ENCODE data around the gene RERE. TPM values are rescaled to one million over a fixed set of nuclear protein-coding genes. Genes with fewer than 3 reads are reported as not detected.

RERE gene
- total RNA-seq, 1 donor from 2014 or later = 134 TPM

DNA sequence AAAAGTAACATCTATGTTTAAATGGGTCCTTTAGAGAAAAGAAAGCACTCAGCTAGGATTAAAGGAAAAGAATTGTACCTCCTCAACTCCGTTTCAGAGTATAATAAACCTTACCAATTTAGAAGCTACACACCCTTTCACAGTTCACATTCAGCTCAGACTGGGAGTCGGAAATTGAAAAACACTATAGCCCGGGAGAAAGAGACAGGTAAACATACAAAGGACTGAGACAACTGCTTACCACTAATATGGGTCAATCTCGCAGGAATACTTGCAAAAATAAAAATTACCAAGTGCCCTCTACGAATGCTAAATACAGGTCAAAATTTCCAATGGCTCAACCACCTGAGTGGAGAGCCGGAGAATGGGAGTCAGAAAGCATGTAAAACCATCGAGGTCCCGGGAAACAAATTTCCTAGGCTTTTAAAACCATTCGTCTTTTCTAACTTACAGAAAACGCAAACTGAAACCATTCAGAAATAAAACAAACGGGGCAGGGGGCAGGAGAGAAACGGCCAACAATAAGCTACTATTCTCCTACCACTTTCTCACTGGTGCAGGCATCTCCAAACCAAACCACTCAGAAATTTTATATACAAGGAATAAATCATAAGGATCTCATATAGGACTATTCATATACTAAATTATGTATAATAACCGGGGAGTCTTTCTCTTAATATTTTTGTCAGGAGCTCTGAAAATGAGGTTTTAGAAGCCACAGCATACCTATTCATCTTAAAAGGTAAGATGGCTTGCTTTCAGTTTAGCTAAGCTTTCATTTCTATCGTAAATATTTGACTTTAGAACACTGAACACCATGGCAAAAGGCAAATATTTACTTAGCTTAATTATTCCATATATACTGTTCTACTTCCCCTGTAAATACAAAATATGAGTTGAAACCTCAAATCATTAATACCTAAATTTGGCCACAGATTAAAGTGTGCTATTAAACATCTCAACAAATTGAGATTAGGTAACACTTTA is 136.5 kb downstream of the RERE start:
- no peak for DNase-seq (ENCODE audit: low spot score)
- intact Hi-C loops (cut with DNase I) = no loop called here
- ATAC-seq = no peak

DNA sequence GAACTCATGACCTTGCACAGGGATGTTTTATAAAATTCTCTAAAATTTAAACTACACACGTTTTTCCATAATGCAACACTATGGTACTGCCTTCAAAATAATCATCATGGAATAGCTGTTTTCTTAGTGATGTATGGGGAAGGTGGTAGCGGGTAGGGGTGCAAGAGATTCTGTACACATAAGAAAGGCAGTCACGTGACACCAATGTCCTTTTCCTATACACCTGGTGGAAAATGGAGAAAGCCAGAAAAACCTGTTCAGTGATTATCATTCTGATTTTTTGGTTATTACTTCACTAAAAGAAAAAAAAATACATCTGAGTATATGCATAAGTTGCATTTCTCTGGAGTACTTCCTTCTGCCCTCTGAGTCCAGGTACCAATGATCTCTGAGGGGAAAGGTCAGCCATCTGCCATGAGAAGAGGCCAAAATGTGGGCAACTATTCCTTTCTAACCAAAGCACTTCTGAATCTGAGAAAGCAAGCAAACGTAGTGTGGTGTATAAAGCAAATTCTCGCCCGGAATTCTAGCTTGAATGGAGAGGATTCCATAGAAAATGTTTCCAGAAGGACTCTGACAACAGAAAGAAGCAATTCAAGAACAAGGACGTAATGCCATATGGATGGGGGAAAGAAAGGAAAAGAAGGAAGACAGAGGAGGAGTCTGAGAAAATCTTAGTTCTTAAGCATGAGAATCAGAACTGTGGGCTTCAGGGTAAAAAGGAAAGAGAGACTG is 137.3 kb downstream of the RERE start:
- ATAC-seq (no peak), DNase-seq (ENCODE audit: low spot score) (no peak)
- intact Hi-C loops (cut with DNase I) = no loop called here

DNA sequence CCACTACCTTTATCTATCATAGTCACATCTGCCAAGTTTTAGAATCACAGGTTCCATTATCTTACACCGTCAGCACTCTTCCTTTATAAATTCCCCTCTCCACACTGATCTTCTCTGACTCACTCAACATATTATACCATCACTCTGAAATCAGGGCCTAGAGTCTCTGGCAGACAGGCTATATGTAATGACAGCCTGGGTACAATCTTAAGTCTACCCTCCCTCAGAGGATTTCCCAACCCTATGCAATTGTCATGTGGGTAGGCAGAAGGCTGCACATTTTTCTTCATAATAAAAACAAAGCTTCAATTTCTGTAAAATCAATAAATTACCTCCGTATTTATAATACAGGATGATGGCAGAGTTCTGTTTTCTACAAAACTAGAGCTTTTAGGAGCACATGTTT is 138.0 kb downstream of the RERE start:
- intact Hi-C loops (cut with DNase I) = no loop called here
- ATAC-seq (no peak), DNase-seq (ENCODE audit: low spot score) (no peak)

DNA sequence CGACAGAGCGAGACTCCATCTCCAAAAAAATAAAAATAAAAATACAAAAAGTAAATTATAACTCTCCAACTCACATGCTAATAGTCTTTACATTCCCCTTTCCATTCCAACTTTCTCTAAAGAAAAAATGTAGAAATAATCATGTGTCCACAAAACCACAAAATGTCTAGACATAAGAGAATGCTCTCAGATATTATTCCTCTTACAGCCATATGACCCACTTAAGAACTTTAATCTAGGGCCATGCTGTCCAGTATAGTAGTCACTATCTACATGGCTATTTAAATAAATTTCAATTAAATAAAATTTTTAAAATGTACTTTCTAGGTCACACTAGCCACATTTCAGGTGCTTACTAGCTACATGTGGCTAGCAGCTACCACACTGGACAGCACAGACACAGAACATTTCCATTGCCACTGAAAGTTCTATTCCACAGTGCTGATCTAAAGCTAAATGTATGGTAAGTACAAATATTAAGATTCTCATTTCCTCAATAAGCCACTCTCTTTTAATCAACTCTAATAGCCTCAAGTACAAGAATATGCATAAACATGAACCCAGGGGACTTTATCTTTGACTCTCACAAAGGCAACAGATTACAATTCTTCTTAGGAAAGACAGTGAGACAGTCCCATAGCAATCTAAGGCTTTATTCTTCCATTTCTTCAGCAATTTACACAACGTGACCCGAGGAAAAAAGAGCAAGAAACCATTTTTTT is 138.6 kb downstream of the RERE start:
- DNase-seq (ENCODE audit: low spot score) (no peak), ATAC-seq (no peak)
- intact Hi-C loops (cut with DNase I) = no loop called here

DNA sequence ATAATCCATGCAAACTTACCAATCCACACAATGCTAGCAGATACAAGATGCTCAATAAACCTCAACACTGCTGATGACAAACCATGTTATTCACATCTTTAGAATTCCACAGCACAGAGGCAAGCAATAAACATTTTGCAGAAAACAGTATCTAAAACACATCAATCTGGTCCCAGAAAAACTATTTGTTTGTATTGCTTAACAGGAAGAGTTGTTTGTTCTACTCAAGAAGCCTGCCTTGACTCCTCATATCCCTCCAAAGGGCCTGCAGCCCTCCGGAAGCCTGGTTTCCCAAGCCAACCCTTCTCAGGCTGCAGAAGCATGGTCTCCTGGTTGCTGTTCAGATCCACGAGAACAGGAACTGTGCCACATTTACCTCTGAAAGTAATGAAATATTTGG is 139.7 kb downstream of the RERE start:
- no peak for ATAC-seq
- intact Hi-C loops (cut with DNase I) = no loop called here
- no peak for DNase-seq (ENCODE audit: low spot score)

DNA sequence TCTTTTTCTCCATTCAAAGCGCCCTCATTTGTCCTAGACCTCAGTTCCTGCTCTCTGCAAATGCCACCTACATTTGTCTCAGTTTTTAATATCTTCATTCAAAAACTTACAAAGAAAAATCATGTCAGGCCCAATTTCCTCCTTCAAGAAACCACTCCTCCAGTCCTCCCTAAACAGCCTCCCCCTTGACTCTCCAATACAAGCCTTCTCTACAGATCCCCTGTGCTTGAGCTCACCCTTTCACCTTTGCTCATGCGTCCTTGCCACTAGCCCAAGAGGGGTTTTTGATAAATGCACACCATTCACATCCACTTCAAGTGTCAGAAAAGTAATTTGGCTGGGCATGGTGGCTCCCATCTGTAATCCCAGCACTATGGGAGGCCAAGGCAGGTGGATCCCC is 140.6 kb downstream of the RERE start:
- DNase-seq (ENCODE audit: low spot score) (no peak), ATAC-seq (no peak)
- intact Hi-C loops (cut with DNase I) = no loop called here

DNA sequence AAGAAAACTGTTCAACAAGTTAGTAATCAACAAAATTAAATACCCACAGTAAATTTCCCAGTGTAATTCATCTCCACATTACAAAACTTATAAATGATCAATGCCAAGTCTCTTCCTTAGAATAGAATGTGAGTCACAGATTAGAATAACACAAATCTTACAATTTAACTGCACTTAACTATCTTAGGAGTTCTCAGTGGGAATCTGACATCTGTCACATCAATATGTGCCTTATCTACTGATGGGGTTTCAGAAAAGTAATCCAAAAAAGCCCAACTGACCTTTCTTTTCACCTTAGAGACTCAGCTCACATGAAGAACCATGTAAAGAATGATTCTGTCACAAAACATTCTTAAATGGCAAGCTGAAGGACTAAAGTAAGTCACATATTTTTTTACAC is 141.4 kb downstream of the RERE start:
- ATAC-seq (no peak), DNase-seq (ENCODE audit: low spot score) (no peak)
- intact Hi-C loops (cut with DNase I) = no loop called here

DNA sequence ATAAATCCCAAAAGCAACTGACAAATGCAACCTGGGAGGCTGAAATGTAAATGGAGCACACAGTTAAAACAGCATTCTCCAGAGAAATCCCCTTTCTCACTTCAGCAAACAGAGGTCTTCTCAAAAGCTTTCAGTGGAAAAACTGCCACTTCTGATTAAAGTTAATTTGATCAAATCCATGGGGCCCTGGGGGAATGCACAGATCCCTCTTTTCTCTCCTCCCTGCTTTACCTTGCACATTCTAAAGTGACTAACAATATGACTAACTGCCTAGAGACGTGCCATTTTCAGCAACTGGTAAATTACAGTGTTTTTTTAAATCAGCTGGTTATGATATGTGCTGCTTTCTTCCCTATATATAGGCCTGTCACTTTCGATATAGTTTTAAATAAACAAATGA is 142.5 kb downstream of the RERE start:
- intact Hi-C loops (cut with DNase I) = no loop called here
- no peak for ATAC-seq
- DNase-seq (ENCODE audit: low spot score) = no peak

DNA sequence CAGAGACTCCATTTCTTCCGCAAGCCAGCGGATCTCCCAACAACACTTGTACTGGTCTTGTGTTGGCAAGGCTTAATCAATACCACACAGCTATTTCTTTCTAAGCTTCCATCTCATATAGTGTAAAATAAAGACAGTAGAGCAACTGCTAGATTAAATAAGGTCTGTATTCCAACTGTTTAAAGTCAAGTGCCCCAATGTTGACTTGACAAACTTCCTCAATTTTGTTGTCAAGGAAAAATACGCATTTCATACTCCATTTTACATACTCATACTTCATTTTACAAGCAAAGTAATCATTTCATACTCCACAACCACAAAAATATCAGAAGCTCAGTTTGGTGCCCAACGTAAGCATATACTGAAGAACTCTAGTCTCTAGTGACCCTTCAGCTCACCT is 143.0 kb downstream of the RERE start:
- intact Hi-C loops (cut with DNase I) = no loop called here
- DNase-seq (ENCODE audit: low spot score) = no peak
- ATAC-seq = no peak

DNA sequence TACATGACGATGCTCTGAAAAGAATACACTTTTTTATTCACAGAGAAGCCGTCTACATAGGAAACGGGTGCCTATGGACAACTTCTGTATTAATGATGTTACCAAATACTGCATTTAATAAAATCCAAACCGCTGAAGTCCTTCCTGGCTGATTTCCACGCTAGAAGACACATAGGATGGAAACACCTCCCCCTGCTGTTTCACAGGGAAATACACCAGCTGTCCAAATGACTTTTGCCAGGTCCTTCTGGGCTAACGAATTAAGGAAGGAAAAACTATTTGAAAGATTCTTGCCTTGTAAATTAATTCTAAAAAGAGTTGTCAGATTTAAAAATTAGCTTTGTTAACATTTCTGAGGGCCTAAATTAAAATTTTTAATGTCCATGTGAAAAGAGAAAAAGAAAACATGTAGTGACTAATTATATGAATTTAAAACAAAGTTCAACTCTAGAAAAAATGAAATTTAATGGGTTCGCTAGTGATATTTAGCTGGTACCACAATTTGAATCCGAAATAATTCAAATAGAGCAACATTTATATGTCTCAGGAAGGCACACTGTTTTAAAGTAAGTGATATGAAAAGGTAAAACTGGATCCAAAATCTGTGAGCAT is 146.0 kb downstream of the RERE start:
- no peak for DNase-seq (ENCODE audit: low spot score)
- intact Hi-C loops (cut with DNase I) = no loop called here
- ATAC-seq = peak; percentile 66

DNA sequence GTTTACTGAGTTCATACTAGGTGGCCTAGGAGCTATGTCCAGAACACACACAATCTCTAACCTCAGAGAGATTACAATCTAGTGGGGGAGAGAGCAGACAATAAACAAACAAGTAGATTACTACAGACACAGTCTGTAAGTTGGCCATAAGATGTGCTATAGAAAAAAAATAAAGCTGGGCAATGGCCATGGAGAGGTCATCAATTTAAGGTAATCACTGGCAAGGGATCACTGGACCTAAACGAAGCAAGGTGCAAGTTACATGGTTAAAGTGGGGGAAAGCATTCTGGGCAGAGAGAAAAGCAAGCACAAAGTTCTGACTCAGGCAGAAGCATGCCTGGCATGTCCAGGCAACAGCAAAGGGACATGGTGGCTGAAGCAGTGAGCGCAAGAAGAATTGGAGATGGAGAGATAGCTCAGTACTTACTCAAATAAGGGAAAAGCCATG is 147.0 kb downstream of the RERE start:
- intact Hi-C loops (cut with DNase I) = no loop called here

DNA sequence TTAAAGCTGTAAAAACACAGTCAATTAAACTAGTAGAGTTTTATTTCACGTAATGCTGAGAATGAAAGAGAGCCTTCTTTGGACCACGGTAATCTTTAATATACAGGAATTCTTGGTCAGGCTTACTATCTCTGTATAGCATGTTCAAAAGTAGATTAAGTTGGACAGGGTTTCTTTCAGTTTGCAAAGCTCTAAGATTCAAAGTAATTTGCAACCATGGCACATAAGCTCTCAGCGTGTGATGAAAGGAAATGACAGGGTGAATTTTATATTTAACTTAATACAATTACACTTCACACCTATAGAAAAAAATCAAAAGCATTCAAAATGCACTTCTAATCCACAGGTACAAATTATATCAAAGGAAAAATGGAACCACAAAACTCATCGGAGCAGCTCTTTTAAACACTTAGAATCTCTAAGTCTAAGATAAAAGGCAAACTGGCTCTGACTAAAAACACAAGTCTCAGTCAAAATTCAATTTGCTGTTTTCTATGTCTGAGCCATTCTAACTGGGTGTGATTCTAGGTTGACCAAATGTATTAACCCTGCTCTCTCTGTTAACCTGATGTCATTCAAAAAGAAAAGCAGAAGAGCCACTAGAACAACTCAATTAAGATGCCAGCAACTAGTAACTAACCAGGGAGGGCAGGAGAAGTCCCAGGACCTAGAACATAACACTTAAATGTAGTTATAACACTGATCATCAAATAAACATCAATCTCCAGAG is 147.7 kb downstream of the RERE start:
- intact Hi-C loops (cut with DNase I) = no loop called here
- DNase-seq (ENCODE audit: low spot score) (no peak), ATAC-seq (no peak)

More for the DNA sequence above, 147.0 kb downstream of the RERE start:
- ATAC-seq = no peak
- no peak for DNase-seq (ENCODE audit: low spot score)

DNA sequence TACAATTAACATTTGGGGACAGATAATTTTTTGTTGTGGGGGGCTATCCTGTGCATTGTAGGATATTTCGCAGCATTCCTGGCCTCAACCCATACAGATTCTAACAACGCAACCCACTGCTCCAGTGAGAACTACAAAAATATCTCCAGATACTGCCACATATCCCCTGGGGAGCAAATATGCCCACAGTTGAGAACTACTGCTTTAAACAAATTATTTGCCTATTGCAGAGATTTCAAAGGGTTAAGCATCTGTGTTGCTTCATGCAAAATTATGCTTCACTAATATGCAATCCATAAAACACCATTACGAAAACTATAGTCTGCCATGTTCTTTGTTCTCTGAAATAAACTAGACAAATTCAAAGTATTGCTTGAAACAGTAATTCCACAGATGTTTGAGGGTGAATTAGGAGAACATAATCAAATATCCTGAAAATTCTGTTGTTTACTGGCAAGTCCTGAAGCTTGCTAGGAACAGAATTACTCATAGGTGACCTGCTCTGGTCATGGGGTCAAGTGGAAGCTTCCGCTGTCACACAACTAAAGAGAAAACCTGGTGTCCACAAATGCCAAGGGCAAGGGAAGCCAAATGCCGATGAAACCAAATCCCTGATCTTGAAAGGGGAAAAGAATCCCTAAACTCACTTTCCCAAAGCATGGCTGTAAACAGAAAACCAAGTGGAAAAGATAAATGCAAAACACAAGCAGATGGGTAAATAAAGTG is 149.4 kb downstream of the RERE start:
- ATAC-seq (no peak), DNase-seq (ENCODE audit: low spot score) (no peak)
- intact Hi-C loops (cut with DNase I) = no loop called here

DNA sequence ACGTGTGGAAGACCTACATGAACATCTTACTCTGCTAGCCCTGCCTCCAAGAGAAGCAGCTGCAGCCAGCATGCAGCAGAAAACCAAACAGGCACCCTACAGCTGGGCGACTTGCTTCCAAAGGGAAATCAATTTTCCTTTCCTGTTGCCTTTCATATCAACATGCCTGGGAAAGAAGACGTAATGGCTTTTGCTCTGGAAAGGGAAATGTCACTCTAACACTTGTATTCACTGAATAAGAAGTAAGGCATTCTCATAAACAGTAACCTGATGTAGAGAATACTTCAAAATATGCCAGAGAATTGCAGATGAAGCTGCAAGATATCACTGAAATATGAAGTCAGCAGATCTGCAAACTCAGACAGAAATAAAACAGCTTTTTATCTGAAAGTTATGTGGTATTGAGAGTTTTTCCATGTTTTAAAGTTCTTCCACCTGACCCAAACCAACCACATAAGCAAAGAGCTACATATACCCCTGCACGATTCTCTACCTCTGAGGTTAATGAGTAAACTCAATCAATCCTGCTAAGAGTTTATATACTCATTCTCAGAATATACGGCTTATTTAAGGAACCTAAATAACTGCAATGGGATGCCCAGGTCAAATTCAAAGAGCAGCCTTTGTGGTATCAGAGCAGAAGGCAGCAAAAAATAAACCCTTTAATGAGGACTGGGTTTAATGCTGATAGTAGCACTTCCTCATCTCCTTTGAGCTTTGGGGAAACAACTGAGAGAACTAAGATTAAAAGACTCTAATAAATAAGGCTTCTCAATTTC is 150.9 kb downstream of the RERE start:
- ATAC-seq (no peak), DNase-seq (ENCODE audit: low spot score) (no peak)
- intact Hi-C loops (cut with DNase I) = no loop called here

DNA sequence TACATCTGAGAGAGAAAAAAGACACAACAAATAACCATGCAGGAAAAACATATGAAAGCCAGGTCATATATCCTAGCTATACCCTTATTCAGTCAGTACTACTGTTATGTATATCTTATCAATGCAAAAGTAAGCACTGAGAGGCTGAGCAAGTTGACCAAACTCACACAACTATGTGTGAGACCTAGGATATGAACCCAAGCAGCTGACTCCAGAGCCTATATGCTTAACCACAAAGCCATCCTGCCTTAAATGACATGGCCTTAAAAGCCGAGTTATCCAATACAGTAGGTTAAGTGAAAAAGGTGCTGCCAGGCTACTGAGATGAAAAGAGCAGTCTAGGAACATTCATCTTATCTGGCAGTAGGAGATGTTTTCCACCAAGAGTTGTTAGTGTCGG is 151.6 kb downstream of the RERE start:
- DNase-seq (ENCODE audit: low spot score) (no peak), ATAC-seq (no peak)
- intact Hi-C loops (cut with DNase I) = no loop called here

DNA sequence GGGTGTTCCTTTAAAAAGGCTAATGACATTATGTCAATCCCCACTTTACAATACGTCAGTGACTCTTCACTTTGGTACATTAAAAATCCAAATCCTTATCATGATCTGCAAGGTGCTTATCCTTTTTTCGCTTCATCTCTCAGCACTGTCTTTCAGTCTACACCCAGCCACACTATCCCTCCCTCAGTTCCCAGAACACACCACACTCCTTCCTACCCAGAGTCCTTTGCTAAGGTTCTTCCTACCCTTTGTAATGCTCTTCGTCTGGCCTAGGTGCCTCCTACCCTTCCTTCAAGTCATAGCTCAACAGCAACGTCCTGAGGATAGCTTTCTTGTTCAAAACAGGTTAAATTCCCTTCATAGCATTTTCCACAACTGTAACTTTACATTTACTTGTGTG is 152.6 kb downstream of the RERE start:
- ATAC-seq = no peak
- intact Hi-C loops (cut with DNase I) = no loop called here
- DNase-seq (ENCODE audit: low spot score) = no peak

DNA sequence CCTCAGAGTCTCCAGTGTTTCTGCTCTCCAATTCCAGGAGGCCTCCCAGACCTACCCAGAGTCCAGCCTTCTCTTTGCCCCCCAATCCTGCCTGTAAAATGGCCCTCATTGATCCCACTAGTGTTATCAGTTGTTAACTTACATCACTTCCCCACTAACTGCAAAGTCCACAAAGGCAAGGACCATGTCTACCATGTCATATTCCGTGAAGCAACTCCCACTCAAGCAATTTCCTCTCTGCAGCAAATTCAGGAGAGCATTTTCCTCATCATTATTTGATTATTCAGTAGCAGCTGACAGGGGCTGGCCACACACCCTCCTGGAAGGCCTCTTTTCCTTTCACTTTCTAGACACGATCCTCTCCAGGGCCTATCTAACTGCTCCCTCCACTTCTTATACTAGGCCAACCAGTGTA is 153.5 kb downstream of the RERE start:
- ATAC-seq (peak; percentile 71), DNase-seq (ENCODE audit: low spot score) (no peak)
- intact Hi-C loops (cut with DNase I) = no loop called here
